HEK293T (cell line): ENCODE measurements around the gene AGAP1.

ENCODE experiments used
- CTCF ChIA-PET: fragments of 350-600 bp; formaldehyde crosslinking; extraction: SDS; loops from one replicate; lab custom pipeline; 2021; ENCODE audit warnings: antibody characterized with exemption, inconsistent platforms; lab: Yijun Ruan, JAX
- POLR2A ChIA-PET: fragments of 350-600 bp; formaldehyde crosslinking; extraction: SDS; loops from one replicate; lab custom pipeline; 2020; ENCODE audit warnings: antibody characterized with exemption, inconsistent platforms; lab: Yijun Ruan, JAX
- DNase-seq: peaks from one replicate; pipeline ENCODE4 v3.0.0; 2012; ENCODE audit warnings: mixed read lengths; ENCODE audit errors: extremely low spot score
- ARNT ChIP-seq: fragments of 450-650 bp; IDR thresholded peaks from 2 replicates; pipeline ENCODE4 v1.6.1; 2017; ENCODE audit warnings: mild to moderate bottlenecking
- BHLHE40 ChIP-seq: fragments of 450-650 bp; IDR thresholded peaks from 2 replicates; pipeline ENCODE4 v1.6.1; 2016; ENCODE audit warnings: mild to moderate bottlenecking, moderate library complexity, borderline replicate concordance
- CTBP1 ChIP-seq: fragments of 450-650 bp; IDR thresholded peaks from 2 replicates; pipeline ENCODE4 v1.6.1; 2016; ENCODE audit warnings: borderline replicate concordance
- ELF4 ChIP-seq: fragments of 450-650 bp; IDR thresholded peaks from 2 replicates; pipeline ENCODE4 v1.6.1; 2017; ENCODE audit warnings: antibody characterized with exemption
- FOXA1 ChIP-seq: fragments of 450-650 bp; IDR thresholded peaks from 2 replicates; pipeline ENCODE4 v1.6.1; 2016; ENCODE audit warnings: mild to moderate bottlenecking
- FOXK2 ChIP-seq: fragments of 450-650 bp; IDR thresholded peaks from 2 replicates; pipeline ENCODE4 v1.6.1; 2016; ENCODE audit warnings: mild to moderate bottlenecking
- FOXM1 ChIP-seq: fragments of 450-650 bp; IDR thresholded peaks from 2 replicates; pipeline ENCODE4 v1.6.1; 2017; ENCODE audit warnings: mild to moderate bottlenecking, borderline replicate concordance
- HDGF ChIP-seq: fragments of 450-650 bp; IDR thresholded peaks from 2 replicates; pipeline ENCODE4 v1.6.1; 2017; ENCODE audit warnings: antibody characterized with exemption, borderline replicate concordance
- L3MBTL2 ChIP-seq: fragments of 450-650 bp; conservative IDR thresholded peaks from 2 replicates; pipeline ENCODE4 v1.6.1; 2016; ENCODE audit warnings: mild to moderate bottlenecking
- LEF1 ChIP-seq: fragments of 450-650 bp; IDR thresholded peaks from 2 replicates; pipeline ENCODE4 v1.6.1; 2017; ENCODE audit warnings: mild to moderate bottlenecking, borderline replicate concordance
- NFRKB ChIP-seq: fragments of 450-650 bp; IDR thresholded peaks from 2 replicates; pipeline ENCODE4 v1.6.1; 2016; ENCODE audit warnings: mild to moderate bottlenecking, moderate library complexity
- PKNOX1 ChIP-seq: fragments of 450-650 bp; IDR thresholded peaks from 2 replicates; pipeline ENCODE4 v1.6.1; 2016
- SP1 ChIP-seq: fragments of 450-650 bp; IDR thresholded peaks from 2 replicates; pipeline ENCODE4 v1.6.1; 2017
- SUZ12 ChIP-seq: fragments of 450-650 bp; IDR thresholded peaks from 2 replicates; pipeline ENCODE4 v1.6.1; 2016; ENCODE audit warnings: mild to moderate bottlenecking
- TARDBP ChIP-seq: fragments of 450-650 bp; IDR thresholded peaks from 2 replicates; pipeline ENCODE4 v1.6.1; 2016
- ZNF384 ChIP-seq: fragments of 450-650 bp; IDR thresholded peaks from 2 replicates; pipeline ENCODE4 v1.6.1; 2016

The AGAP1 gene

GRCh38 chr2:235859651-235860050 lies 365.8 kb downstream of the AGAP1 start:
- no peak for TF ChIP-seq NFRKB
- no peak for TF ChIP-seq CTBP1
- no peak for TF ChIP-seq L3MBTL2
- TF ChIP-seq BHLHE40 = no peak
- TF ChIP-seq PKNOX1 = no peak
- no peak for TF ChIP-seq SUZ12
- no peak for TF ChIP-seq HDGF
- no peak for TF ChIP-seq ELF4
- no peak for TF ChIP-seq ARNT
- CTCF ChIA-PET = no interaction called here
- POLR2A ChIA-PET = no interaction called here
- DNase-seq = no peak

GRCh38 chr2:235860111-235860510 lies 366.3 kb downstream of the AGAP1 start:
- TF ChIP-seq CTBP1 (no peak), ELF4 (no peak), ARNT (no peak), LEF1 (no peak), PKNOX1 (no peak), BHLHE40 (no peak), L3MBTL2 (no peak), FOXA1 (no peak), NFRKB (no peak), SP1 (no peak), FOXM1 (no peak), TARDBP (no peak), ZNF384 (no peak)
- CTCF ChIA-PET = no interaction called here
- DNase-seq = no peak
- POLR2A ChIA-PET = no interaction called here

- TF ChIP-seq HDGF = no peak
- no peak for TF ChIP-seq TARDBP
- TF ChIP-seq FOXA1 = no peak
- no peak for TF ChIP-seq FOXK2
- TF ChIP-seq BHLHE40 = no peak
- no peak for TF ChIP-seq CTBP1
- no peak for TF ChIP-seq ZNF384
- no peak for TF ChIP-seq NFRKB
- no peak for TF ChIP-seq SUZ12
- no peak for TF ChIP-seq ELF4
- TF ChIP-seq ARNT = no peak
- no peak for TF ChIP-seq PKNOX1
- TF ChIP-seq LEF1 = no peak
- TF ChIP-seq SP1 = no peak
- TF ChIP-seq FOXM1 = no peak
- no peak for TF ChIP-seq L3MBTL2
- ChIA-PET CTCF (no interaction called here), POLR2A (no interaction called here)
- no peak for DNase-seq
These were observed 367.0 kb downstream of the AGAP1 start for GRCh38 chr2:235860871-235861270.

GRCh38 chr2:235861383-235861782 lies 367.5 kb downstream of the AGAP1 start:
- no peak for DNase-seq
- TF ChIP-seq CTBP1 (no peak), TARDBP (no peak), HDGF (no peak), FOXA1 (no peak), PKNOX1 (no peak), ARNT (no peak)
- ChIA-PET CTCF (no interaction called here), POLR2A (no interaction called here)

GRCh38 chr2:235863414-235863813 lies 369.6 kb downstream of the AGAP1 start:
- POLR2A ChIA-PET = no interaction called here
- CTCF ChIA-PET = no interaction called here
- no peak for DNase-seq
- TF ChIP-seq BHLHE40 = no peak
- no peak for TF ChIP-seq PKNOX1
- TF ChIP-seq FOXA1 = no peak
- TF ChIP-seq SP1 = no peak
- no peak for TF ChIP-seq CTBP1
- TF ChIP-seq ARNT = no peak
- no peak for TF ChIP-seq FOXK2
- TF ChIP-seq FOXM1 = no peak

GRCh38 chr2:235864302-235864701 lies 370.5 kb downstream of the AGAP1 start:
- no peak for TF ChIP-seq FOXA1
- TF ChIP-seq L3MBTL2 = no peak
- TF ChIP-seq TARDBP = no peak
- no peak for TF ChIP-seq FOXM1
- TF ChIP-seq FOXK2 = no peak
- no peak for TF ChIP-seq ARNT
- ChIA-PET POLR2A (no interaction called here), CTCF (no interaction called here)
- DNase-seq = no peak
